DMS53 treated with DMSO at 0.1 percent for 48 hours (cell line): Measurements from ENCODE around the gene LRRC42.
"Not testable (repeated sequence)": the region's sequence is repeated elsewhere in the genome, so short reads cannot be mapped to it uniquely, and the experiment has no call there.

Source experiments
- DNase-seq: peaks from one replicate; lab custom pipeline; 2025; ENCODE audit not compliant: unreplicated experiment; lab: John Stamatoyannopoulos, UW

Gene LRRC42

DNA sequence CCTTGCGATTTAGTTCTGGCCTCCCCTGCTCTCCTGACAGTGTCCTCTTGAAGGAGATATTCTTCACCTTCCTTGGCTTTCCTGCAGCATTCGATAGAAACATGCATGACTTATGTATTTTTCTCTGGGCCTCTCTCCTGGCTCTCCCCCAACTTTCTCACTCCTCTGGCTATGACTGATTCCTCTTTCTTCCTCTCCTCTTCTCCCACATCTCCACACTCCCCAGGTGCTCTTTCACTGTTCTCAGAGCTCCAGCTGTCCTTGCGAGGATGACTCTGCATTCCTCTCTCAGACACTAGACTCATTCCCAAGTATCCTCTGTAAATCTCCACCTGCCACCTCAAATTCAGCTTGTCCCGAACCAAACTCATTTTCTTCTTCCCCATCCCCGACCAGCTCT is 18.0 kb downstream of the LRRC42 start:
- no peak for DNase-seq

GRCh38 chr1:53966794-53967193 is 20.6 kb downstream of the LRRC42 start:
- no peak for DNase-seq

- peak; percentile 87 for DNase-seq
Observed at GRCh38 chr1:53967409-53968124, 21.4 kb downstream of the LRRC42 start.

GRCh38 chr1:53968125-53968513 is 22.0 kb downstream of the LRRC42 start:
- peak; percentile 100 for DNase-seq

DNA sequence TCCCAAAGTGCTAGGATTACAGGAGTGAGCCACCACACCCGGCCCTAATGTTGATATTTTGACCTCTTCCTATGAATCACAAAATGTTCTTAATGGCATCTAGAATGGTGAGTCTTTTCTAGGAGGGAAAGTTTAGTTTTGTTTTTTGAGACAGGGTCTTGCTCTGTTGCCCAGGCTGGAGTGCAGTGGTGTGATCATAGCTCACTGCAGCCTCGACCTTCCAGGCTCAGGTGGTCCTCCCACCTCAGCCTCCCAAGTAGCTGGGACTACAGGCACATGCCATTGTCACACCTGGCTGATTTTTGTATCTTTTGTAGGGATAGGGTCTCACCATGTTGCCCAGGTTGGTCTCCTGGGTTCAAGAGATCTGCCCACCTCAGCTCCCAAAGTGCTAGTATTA is 23.2 kb downstream of the LRRC42 start:
- not testable (repeated sequence) for DNase-seq

- DNase-seq: no peak
Observed at GRCh38 chr1:53971718-53972117, 25.6 kb downstream of the LRRC42 start.

DNA sequence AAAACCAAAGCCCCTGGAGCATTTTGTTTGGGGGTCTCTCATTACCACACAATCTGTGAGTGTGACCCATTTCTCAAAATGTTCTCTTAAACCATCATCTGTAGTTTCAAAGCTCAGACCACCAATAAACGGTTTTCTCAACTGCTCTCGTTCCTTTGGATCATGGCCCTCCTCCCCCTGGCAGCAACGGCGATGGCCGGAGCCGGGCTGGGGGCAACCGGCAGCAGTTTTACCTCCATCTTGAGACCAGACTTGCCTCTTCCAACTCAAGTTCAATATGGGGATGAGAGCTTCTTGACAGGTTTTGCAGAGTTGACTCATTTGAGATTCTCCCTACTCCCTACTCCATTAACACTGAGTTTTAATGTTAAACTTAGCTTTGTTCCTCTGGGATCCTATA is 29.7 kb downstream of the LRRC42 start:
- no peak for DNase-seq

GRCh38 chr1:53979712-53980450 is 33.7 kb downstream of the LRRC42 start:
- no peak for DNase-seq

- no peak for DNase-seq
Observed at GRCh38 chr1:53981220-53981619, 35.1 kb downstream of the LRRC42 start.

- peak; percentile 35 for DNase-seq
Observed at GRCh38 chr1:53982034-53982762, 36.0 kb downstream of the LRRC42 start.

DNA sequence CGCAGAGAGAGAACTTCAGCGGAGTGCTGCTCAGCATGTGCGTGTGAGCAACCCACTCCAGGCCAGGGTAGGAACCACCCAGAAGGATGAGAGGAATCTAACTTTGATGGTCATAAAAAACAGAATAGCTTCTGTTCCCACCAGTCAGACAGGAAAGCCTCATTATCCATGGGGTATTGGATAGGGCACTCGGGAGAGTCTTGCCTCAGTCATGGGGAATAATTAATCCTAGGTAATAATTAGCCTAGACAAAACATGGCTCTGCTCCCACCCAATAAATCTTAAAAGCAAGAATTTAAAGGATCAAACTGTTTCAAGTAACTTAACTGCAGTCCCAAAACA is 36.6 kb downstream of the LRRC42 start:
- no peak for DNase-seq

DNA sequence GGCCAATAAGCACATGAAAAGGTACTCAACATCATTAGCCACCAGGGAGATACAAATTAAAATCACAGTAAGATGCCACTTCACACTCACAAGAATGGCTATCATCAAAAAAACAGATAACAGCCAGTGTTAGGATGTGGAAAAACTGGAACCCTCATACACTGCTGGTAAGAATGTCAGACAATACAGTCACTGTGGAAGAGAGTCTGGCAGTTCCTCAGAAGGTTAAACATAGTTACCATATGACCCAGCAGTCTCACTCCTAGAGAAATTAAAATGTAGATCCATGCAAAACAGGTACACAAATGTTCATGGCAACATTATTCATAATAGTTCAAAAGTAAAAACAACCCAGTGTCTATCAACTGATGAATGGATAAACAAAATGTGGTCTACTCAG is 38.6 kb downstream of the LRRC42 start:
- no peak for DNase-seq

- DNase-seq: no peak
Observed at GRCh38 chr1:53986458-53986857, 40.3 kb downstream of the LRRC42 start.

- no peak for DNase-seq
Observed at GRCh38 chr1:53987880-53988279, 41.7 kb downstream of the LRRC42 start.

GRCh38 chr1:53992085-53992874 is 46.1 kb downstream of the LRRC42 start:
- DNase-seq: no peak

DNA sequence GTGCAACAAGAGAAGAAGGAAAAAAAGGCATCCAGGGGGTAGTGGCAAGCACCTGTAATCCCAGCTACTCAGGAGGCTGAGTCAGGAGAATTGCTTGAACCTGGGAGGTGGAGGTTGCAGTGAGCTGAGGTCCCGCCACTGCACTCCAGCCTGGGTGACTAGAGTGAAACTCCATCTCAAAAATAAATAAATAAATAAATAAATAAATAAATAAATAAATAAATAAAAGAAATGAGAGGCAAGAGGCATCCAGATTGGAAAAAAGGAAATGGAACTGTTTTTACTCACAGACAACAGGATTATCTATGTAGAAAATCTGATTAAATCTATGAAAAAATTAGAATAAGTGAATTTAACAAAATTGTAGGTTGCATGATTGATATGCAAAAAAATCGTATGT is 48.4 kb downstream of the LRRC42 start:
- DNase-seq: not testable (repeated sequence)

DNA sequence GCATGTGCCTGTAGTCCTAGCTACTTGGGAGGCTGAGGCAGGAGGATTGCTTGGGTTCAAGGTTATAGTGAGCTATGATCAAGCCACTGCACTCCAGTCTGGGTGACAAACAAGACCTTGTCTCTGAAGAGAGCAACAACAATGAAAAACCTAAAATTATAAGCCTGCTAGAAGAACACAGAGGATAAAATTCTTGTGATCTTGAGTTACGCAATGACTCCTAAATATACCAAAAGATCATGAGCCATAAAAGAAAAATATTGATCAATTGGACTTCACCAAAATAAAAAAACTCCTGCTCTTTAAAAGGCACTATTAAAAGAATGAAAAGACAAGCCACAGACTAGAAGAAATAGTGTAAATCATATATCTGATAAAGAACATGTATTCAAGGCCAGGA is 49.5 kb downstream of the LRRC42 start:
- DNase-seq: no peak

GRCh38 chr1:53998223-53998622 is 52.1 kb downstream of the LRRC42 start:
- no peak for DNase-seq

DNA sequence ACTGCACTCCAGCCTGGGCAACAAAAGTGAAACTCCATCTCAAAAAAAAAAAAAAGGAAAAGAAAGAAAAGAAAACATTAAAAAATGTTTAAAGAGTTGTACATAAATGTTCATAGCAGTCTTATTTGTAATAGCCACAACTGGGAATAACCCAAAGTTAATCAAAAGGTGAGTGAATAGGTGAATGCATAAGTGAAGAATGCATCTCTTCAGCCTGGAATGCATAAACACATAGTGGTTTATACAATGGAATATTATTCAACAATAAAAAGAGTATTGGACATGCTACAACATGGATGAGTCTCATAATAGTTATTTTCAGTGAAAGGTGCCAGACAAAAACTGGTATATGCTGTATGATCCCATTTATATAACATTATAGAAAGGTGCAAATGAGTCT is 53.8 kb downstream of the LRRC42 start:
- no peak for DNase-seq

DNA sequence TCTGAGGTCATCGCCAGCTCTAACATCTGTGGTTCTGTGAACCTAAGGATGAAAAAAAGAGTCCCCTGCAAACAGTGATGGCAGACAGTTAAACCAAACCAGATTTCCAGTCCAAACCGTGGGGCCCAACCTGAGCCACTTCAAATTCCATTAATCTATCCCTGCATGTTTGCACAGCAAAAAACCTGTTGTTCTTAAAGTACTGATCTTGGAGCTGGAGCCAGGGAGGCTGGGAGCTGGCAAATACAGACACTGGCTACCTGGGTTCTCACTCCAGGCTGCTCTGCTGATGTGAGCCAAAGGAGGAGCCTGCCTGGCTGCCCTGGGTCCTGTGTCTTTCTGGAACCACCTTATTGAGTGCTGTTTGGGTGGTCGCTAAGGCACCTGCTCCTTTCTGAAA is 55.4 kb downstream of the LRRC42 start:
- peak; percentile 97 for DNase-seq

- DNase-seq: no peak
Observed at GRCh38 chr1:54002544-54003248, 56.5 kb downstream of the LRRC42 start.
